Measurements from ENCODE around the gene ERF. TPM values are rescaled to one million over a fixed set of nuclear protein-coding genes. Genes with fewer than 3 reads are reported as not detected.

The ERF gene
- total and polyA plus RNA-seq, 7 experiments from 2014 or later = 2.8 to 105 (median 49.4) TPM

DNA sequence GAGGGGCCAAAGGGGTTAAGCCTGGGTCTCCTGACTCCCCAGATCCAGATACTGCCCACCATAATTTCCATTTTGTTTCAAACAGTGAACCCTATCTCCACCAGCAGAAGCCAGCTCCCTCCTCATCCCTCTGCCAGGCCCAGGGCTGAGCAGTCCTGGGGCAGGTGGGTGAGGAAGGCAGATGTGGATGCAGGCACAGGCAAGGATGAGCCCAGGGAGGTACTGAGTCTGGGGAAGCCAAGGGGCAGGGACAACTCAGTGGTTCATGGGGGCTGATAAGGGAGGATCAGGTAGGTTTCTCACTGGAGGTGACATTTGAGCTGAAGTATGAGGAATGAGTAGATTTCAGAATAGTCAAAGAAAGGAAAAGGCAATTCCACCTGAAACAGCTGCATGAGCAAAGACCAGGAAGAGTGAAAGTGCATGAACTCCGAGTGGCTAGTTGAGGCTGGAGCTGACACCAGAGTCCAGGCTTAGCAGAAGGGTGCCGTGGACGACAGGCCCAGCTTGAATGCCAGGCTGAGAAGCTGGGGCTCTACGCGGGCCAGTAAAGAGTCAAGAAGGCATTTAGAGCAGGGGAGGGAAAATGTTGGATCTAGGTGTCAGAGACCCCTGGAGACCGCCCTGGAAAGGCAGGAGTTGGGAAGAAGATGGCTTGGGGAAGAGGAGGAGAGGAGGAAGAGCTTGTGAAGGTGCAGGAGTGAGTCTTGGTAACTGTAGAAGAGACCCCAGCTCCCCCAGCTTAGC lies 24.4 kb upstream of the ERF start:
- peaks cover 0 to 1% (median 0%) of the 10 kb centered on the region in 11 donors for H3K9me3 Mint-ChIP-seq
- peak overlapping the region in 8 of 9 donors; percentile 91 to 96 (median 94) for H3K27ac Mint-ChIP-seq
- Histone ChIP-seq H3K27ac (ENCODE audit: low read depth, low read length) (peak overlapping the region; percentile 88), H3K9me3 (ENCODE audit: control insufficient read depth in 2 of 3, low read length in 3 of 3) (no peaks in the 10 kb centered on the region), H3K27me3 (ENCODE audit: control insufficient read depth in 2 of 2, insufficient read depth in 2 of 2, low read length in 2 of 2) (no peaks in the 10 kb centered on the region), H3K36me3 (ENCODE audit: control insufficient read depth in 2 of 3, insufficient read depth in 3 of 3, low read length in 3 of 3) (peaks cover 0 to 16% (median 0%) of the 10 kb centered on the region in 3 experiments), H3K4me3 (ENCODE audit: low read length) (peak overlapping the region; percentile 95), H3K4me1 (ENCODE audit: control insufficient read depth in 2 of 2, insufficient read depth in 2 of 2, low read length in 2 of 2) (peaks cover 39 to 40% of the 10 kb centered on the region in 2 donors)
- ATAC-seq (no peak), DNase-seq (no peak)
- peaks cover 0 to 9% (median 2%) of the 10 kb centered on the region in 5 donors for H3K36me3 Mint-ChIP-seq
- H3K4me3 Mint-ChIP-seq = peak overlapping the region in 7 of 10 donors; percentile 89 to 93 (median 91)
- intact Hi-C loops (cut with micrococcal nuclease) = no loop called here
- peaks cover 32 to 60% (median 38%) of the 10 kb centered on the region in 7 donors for H3K4me1 Mint-ChIP-seq
- POLR2A ChIA-PET = interaction anchor here (0.6 to 5.6 kb wide), 12 partner anchors 9 to 156 kb away, joined by 3 to 47 read pairs (median 4); partner anchors contain the start of genes CIC, GSK3A and POU2F2
- no peaks in the 10 kb centered on the region for H3K27me3 Mint-ChIP-seq
- CTCF ChIA-PET = interaction anchor here (1.1 to 3.2 kb wide), 15 partner anchors 9 to 177 kb away, joined by 3 to 25 read pairs (median 6); partner anchors contain the start of genes DEDD2, GSK3A and ZNF526

DNA sequence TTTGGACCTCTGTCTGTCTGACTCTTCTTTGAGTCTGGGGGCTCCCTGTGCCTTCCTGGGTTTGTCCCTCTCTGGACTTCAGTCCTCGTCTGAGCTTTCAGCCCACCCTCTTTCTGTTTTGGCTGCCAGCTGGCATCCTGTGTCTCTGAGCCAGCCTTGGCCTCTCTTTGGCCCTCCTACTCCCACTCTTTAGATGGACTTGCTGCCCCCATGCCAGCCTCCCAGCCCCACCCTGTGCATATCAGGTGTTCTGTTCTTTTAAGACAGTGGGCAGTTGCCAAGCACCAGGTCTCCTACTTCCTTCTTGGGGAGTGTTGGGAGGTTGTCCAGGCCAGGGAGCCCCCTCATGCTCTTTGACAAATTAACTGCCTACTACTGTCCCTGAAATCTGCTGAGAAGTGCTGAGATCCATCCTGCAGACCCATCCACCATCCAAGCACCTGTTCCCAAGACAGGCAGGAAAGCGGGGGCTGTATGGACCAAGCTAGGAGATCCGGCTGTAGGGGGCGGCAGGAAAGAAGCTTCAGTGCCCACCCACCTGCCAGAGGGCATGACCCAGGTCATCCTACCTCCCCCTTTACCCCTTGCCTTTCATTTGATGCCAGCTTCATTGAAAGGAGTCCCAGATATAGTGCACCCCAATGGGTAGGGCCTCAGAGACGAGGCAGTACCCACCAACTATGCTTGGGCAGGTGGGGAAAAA lies 23.7 kb upstream of the ERF start:
- ChIA-PET CTCF (interaction anchor here (1.2 to 3.2 kb wide), 12 partner anchors 8 to 176 kb away, joined by 3 to 25 read pairs (median 8); partner anchors contain the start of genes DEDD2 and GSK3A), POLR2A (interaction anchor here (0.7 to 5.6 kb wide), 5 partner anchors 8 to 146 kb away, joined by 3 to 47 read pairs (median 7); partner anchors contain the start of genes CIC, GSK3A and POU2F2)
- intact Hi-C loops (cut with micrococcal nuclease) = no loop called here
- H3K27me3 Mint-ChIP-seq = no peaks in the 10 kb centered on the region
- H3K27ac ChIP-seq (ENCODE audit: low read depth, low read length) = peak overlapping the region; percentile 88
- H3K36me3 Mint-ChIP-seq = peaks cover 0 to 9% (median 2%) of the 10 kb centered on the region in 5 donors
- H3K4me1 Mint-ChIP-seq = peaks cover 32 to 60% (median 39%) of the 10 kb centered on the region in 7 donors
- H3K9me3 Mint-ChIP-seq = peaks cover 0 to 1% (median 0%) of the 10 kb centered on the region in 11 donors
- H3K4me3 Mint-ChIP-seq = peak overlapping the region in 7 of 10 donors; percentile 89 to 93 (median 91)
- H3K36me3 ChIP-seq (ENCODE audit: control insufficient read depth in 2 of 3, insufficient read depth in 3 of 3, low read length in 3 of 3) = peaks cover 0 to 23% (median 0%) of the 10 kb centered on the region in 3 experiments
- DNase-seq (no peak), ATAC-seq (no peak)
- no peaks in the 10 kb centered on the region for H3K27me3 ChIP-seq (ENCODE audit: control insufficient read depth in 2 of 2, insufficient read depth in 2 of 2, low read length in 2 of 2)
- H3K27ac Mint-ChIP-seq = peak overlapping the region in 8 of 9 donors; percentile 54 to 96 (median 93)
- H3K4me1 ChIP-seq (ENCODE audit: control insufficient read depth in 2 of 2, insufficient read depth in 2 of 2, low read length in 2 of 2) = peaks cover 39 to 40% of the 10 kb centered on the region in 2 donors
- no peaks in the 10 kb centered on the region for H3K9me3 ChIP-seq (ENCODE audit: control insufficient read depth in 2 of 3, low read length in 3 of 3)
- H3K4me3 ChIP-seq (ENCODE audit: low read length) = no peak overlapping the region

DNA sequence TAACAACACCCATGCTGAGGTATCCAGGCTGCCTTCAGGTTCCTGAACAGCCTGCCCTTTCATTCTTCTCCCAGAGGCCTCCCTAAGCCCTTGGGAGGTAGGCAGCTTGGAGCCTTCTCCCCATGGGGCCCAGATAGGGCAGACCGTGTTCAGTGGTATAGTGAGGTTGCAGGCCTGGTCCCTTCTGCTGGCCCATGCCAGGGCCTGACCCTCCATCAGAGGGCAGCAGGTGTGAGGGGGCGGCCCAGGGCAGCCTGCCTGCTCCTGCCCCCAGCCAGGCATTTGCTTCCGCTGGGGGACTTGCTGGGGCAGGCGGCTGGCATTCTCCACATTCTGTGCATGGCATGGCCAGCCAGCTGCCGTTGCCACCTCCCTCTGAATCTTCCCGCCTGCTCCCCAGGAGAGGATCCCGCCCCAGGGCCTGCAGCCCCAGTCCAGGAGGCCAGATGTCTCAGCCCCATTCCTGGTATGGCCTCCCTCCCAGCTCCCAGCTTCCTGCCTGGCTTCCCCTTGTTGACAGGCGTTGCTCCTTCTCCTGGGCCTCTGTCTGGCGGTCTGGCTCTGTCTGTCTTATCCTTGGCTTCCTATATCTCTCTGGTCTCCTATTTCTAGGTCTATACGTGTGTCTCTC lies 23.0 kb upstream of the ERF start:
- ATAC-seq = no peak
- Mint-ChIP-seq H3K27me3 (no peaks in the 10 kb centered on the region), H3K4me1 (peaks cover 32 to 60% (median 42%) of the 10 kb centered on the region in 7 donors), H3K36me3 (peaks cover 0 to 12% (median 6%) of the 10 kb centered on the region in 5 donors), H3K9me3 (peaks cover 0 to 1% (median 0%) of the 10 kb centered on the region in 11 donors), H3K4me3 (peak overlapping the region in 2 of 10 donors; percentile 18 to 20), H3K27ac (peak overlapping the region in 6 of 9 donors; percentile 47 to 96 (median 72))
- CTCF ChIA-PET = interaction anchor here (2.5 to 3.2 kb wide), 2 partner anchors 35 to 169 kb away, joined by 11 to 14 read pairs; partner anchors contain the start of gene GSK3A
- H3K4me1 ChIP-seq (ENCODE audit: control insufficient read depth in 2 of 2, insufficient read depth in 2 of 2, low read length in 2 of 2) = peaks cover 36 to 37% of the 10 kb centered on the region in 2 donors
- H3K36me3 ChIP-seq (ENCODE audit: control insufficient read depth in 2 of 3, insufficient read depth in 3 of 3, low read length in 3 of 3) = peaks cover 0 to 30% (median 0%) of the 10 kb centered on the region in 3 experiments
- DNase-seq = no peak
- H3K4me3 ChIP-seq (ENCODE audit: low read length) = no peak overlapping the region
- POLR2A ChIA-PET = interaction anchor here (1.0 to 5.6 kb wide), 5 partner anchors 8 to 78 kb away, joined by 3 to 47 read pairs (median 4); partner anchors contain the start of genes CIC and GSK3A
- H3K27ac ChIP-seq (ENCODE audit: low read depth, low read length) = no peak overlapping the region
- intact Hi-C loops (cut with micrococcal nuclease) = no loop called here
- H3K9me3 ChIP-seq (ENCODE audit: control insufficient read depth in 2 of 3, low read length in 3 of 3) = no peaks in the 10 kb centered on the region
- H3K27me3 ChIP-seq (ENCODE audit: control insufficient read depth in 2 of 2, insufficient read depth in 2 of 2, low read length in 2 of 2) = no peaks in the 10 kb centered on the region

DNA sequence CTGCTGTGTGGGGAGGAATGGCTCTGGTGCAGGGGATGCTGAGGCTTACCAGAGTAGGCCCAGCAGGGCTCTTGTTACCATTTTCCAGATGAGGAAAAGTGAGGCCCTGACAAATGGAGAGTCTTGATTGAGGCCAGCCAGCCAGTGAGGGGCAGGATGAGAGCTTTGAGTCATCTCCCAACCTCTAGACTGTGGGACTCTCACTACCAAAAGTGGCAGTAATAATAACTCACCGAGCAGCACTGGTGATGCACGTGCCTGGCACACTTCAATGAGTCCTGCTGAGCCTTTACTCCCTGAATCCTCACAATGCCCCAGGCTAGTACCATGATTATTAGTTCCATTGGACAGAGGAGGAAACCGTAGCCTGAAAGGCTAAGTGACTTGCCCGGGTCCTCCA lies 21.9 kb upstream of the ERF start:
- Mint-ChIP-seq H3K4me1 (peaks cover 32 to 54% (median 38%) of the 10 kb centered on the region in 7 donors), H3K27me3 (no peaks in the 10 kb centered on the region), H3K36me3 (peaks cover 0 to 13% (median 6%) of the 10 kb centered on the region in 5 donors), H3K4me3 (no peak overlapping the region), H3K27ac (peak overlapping the region in 4 of 9 donors; percentile 5 to 62 (median 40)), H3K9me3 (no peaks in the 10 kb centered on the region)
- ATAC-seq (no peak), DNase-seq (no peak)
- Histone ChIP-seq H3K27me3 (ENCODE audit: control insufficient read depth in 2 of 2, insufficient read depth in 2 of 2, low read length in 2 of 2) (no peaks in the 10 kb centered on the region), H3K27ac (ENCODE audit: low read depth, low read length) (no peak overlapping the region), H3K4me1 (ENCODE audit: control insufficient read depth in 2 of 2, insufficient read depth in 2 of 2, low read length in 2 of 2) (peaks cover 25 to 27% of the 10 kb centered on the region in 2 donors), H3K9me3 (ENCODE audit: control insufficient read depth in 2 of 3, low read length in 3 of 3) (no peaks in the 10 kb centered on the region), H3K36me3 (ENCODE audit: control insufficient read depth in 2 of 3, insufficient read depth in 3 of 3, low read length in 3 of 3) (peaks cover 0 to 40% (median 0%) of the 10 kb centered on the region in 3 experiments), H3K4me3 (ENCODE audit: low read length) (no peak overlapping the region)
- POLR2A ChIA-PET = interaction anchor here (1.0 to 4.3 kb wide), 3 partner anchors 15 to 77 kb away, joined by 3 to 22 read pairs (median 3); no protein-coding TSS in a partner anchor
- CTCF ChIA-PET = interaction anchor here (0.5 kb wide), 1 partner anchor 151 kb away, joined by 3 read pairs; no protein-coding TSS in a partner anchor
- intact Hi-C loops (cut with micrococcal nuclease) = no loop called here

DNA sequence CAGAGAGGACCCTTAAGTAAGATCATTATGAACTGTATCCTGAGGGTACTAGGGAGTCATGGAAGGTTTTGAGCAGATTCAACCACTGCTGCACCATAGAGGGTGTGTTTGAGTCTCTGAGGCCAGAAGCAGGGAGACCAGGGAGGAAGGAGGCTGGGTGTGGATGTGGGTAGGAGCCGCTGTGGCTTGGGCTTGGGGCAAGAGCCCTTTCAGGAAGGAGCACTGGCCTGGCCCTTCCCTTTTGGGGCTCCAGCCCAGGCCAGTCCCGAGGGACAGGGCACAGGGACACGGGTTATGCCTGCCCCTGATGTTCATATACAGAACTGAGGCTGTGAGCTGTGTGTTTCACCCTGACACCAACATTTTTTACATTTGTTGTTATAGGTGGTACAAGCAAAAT lies 21.4 kb upstream of the ERF start:
- CTCF ChIA-PET = interaction anchor here (0.5 kb wide), 1 partner anchor 151 kb away, joined by 3 read pairs; no protein-coding TSS in a partner anchor

More for the DNA sequence above, 21.4 kb upstream of the ERF start:
- no peak overlapping the region for H3K4me3 ChIP-seq (ENCODE audit: low read length)
- Mint-ChIP-seq H3K9me3 (no peaks in the 10 kb centered on the region), H3K27me3 (no peaks in the 10 kb centered on the region), H3K4me3 (peak overlapping the region in 5 of 10 donors; percentile 7 to 71 (median 11)), H3K4me1 (peaks cover 37 to 54% (median 43%) of the 10 kb centered on the region in 7 donors), H3K36me3 (peaks cover 0 to 14% (median 6%) of the 10 kb centered on the region in 5 donors), H3K27ac (peak overlapping the region in 6 of 9 donors; percentile 3 to 78 (median 52))
- peaks cover 24 to 25% of the 10 kb centered on the region in 2 donors for H3K4me1 ChIP-seq (ENCODE audit: control insufficient read depth in 2 of 2, insufficient read depth in 2 of 2, low read length in 2 of 2)
- H3K27ac ChIP-seq (ENCODE audit: low read depth, low read length) = no peak overlapping the region
- no peaks in the 10 kb centered on the region for H3K9me3 ChIP-seq (ENCODE audit: control insufficient read depth in 2 of 3, low read length in 3 of 3)
- ATAC-seq (no peak), DNase-seq (no peak)
- POLR2A ChIA-PET = interaction anchor here (4.3 kb wide), 1 partner anchor 30 kb away, joined by 22 read pairs; no protein-coding TSS in a partner anchor
- intact Hi-C loops (cut with micrococcal nuclease) = no loop called here
- no peaks in the 10 kb centered on the region for H3K27me3 ChIP-seq (ENCODE audit: control insufficient read depth in 2 of 2, insufficient read depth in 2 of 2, low read length in 2 of 2)
- peaks cover 0 to 40% (median 0%) of the 10 kb centered on the region in 3 experiments for H3K36me3 ChIP-seq (ENCODE audit: control insufficient read depth in 2 of 3, insufficient read depth in 3 of 3, low read length in 3 of 3)

Measured in naive thymus-derived CD4-positive, alpha-beta T cell (primary cell).